WTC11 (cell line): ENCODE results near the gene CTNNA3. TPM values are rescaled to one million over a fixed set of nuclear protein-coding genes. Genes with fewer than 3 reads are reported as not detected.

Experiments used
- ATAC-seq: fragments of 200-7000 bp; cut with Tn5 transposase; 2 replicates; pipeline ENCODE4 v1.10.0; 2021; ENCODE audit warnings: mild to moderate bottlenecking, moderate library complexity
- CTCF ChIA-PET: fragments of 300-600 bp; sonication (Branson Sonifier 250); formaldehyde crosslinking; loops from one replicate; lab custom pipeline; 2021; ENCODE audit warnings: antibody characterized with exemption; lab: Charles Lee
- POLR2A ChIA-PET: fragments of 350-600 bp; sonication (Branson Sonifier 250); formaldehyde crosslinking; loops from one replicate; lab custom pipeline; 2021; ENCODE audit warnings: antibody characterized with exemption; lab: Charles Lee
- DNase-seq: peaks from one replicate; pipeline ENCODE4 v3.0.0; 2021; ENCODE audit warnings: low spot score
- H3K27ac Mint-ChIP-seq: 2 replicates; pipeline ENCODE4 v1.8.0; 2021; ENCODE audit warnings: mixed read lengths
- H3K27me3 Mint-ChIP-seq: 2 replicates; pipeline ENCODE4 v1.8.0; 2021; ENCODE audit warnings: low read depth, mild to moderate bottlenecking, moderate library complexity, mixed read lengths
- H3K36me3 Mint-ChIP-seq: 2 replicates; pipeline ENCODE4 v1.8.0; 2021; ENCODE audit warnings: mixed read lengths
- H3K4me1 Mint-ChIP-seq: 2 replicates; pipeline ENCODE4 v1.8.0; 2022; ENCODE audit warnings: mixed read lengths
- H3K4me3 Mint-ChIP-seq: 2 replicates; pipeline ENCODE4 v1.8.0; 2021; ENCODE audit warnings: mild to moderate bottlenecking, moderate library complexity, mixed read lengths
- H3K9me3 Mint-ChIP-seq: 2 replicates; pipeline ENCODE4 v1.8.0; 2021; ENCODE audit warnings: mixed read lengths
- ATF6 ChIP-seq: sonication (generic); formaldehyde crosslinking; IDR thresholded peaks from 2 replicates; pipeline ENCODE4 v1.8.1; 2023; ENCODE audit warnings: mild to moderate bottlenecking, missing genetic modification reagents
- CREM ChIP-seq: sonication (generic); formaldehyde crosslinking; IDR thresholded peaks from 2 replicates; pipeline ENCODE4 v1.8.1; 2022; ENCODE audit warnings: mild to moderate bottlenecking, missing genetic modification reagents, moderate library complexity
- ELF4 ChIP-seq: sonication (generic); formaldehyde crosslinking; IDR thresholded peaks from 2 replicates; pipeline ENCODE4 v1.8.1; 2022; ENCODE audit warnings: low read depth, mild to moderate bottlenecking, moderate library complexity, missing genetic modification reagents
- ERG ChIP-seq: fragments of 250-450 bp; sonication (Bioruptor Pico); IDR thresholded peaks from 2 replicates; pipeline ENCODE4 v1.8.0; 2021; ENCODE audit warnings: mild to moderate bottlenecking
- FOXP4 ChIP-seq: sonication (generic); formaldehyde crosslinking; IDR thresholded peaks from 2 replicates; pipeline ENCODE4 v1.8.0; 2022; ENCODE audit warnings: mild to moderate bottlenecking, missing genetic modification reagents
- GTF2I ChIP-seq: fragments of 250-450 bp; sonication (Bioruptor Pico); conservative IDR thresholded peaks from 2 replicates; pipeline ENCODE4 v1.4.0; 2021; ENCODE audit warnings: mild to moderate bottlenecking
- JAZF1 ChIP-seq: fragments of 250-450 bp; sonication (Bioruptor Pico); IDR thresholded peaks from 2 replicates; pipeline ENCODE4 v1.9.0; 2021; ENCODE audit warnings: moderate library complexity, mild to moderate bottlenecking, inconsistent platforms
- KAT7 ChIP-seq: sonication (generic); formaldehyde crosslinking; IDR thresholded peaks from 2 replicates; pipeline ENCODE4 v1.8.1; 2023; ENCODE audit warnings: missing genetic modification reagents, mild to moderate bottlenecking, borderline replicate concordance
- MXD4 ChIP-seq: fragments of 250-450 bp; sonication (Bioruptor Pico); IDR thresholded peaks from 2 replicates; pipeline ENCODE4 v1.8.0; 2021; ENCODE audit warnings: mild to moderate bottlenecking, moderate library complexity, borderline replicate concordance
- NR2C2 ChIP-seq: sonication (generic); formaldehyde crosslinking; IDR thresholded peaks from 2 replicates; pipeline ENCODE4 v1.8.0; 2022; ENCODE audit warnings: mild to moderate bottlenecking, missing genetic modification reagents
- NR3C1 ChIP-seq: sonication (generic); formaldehyde crosslinking; conservative IDR thresholded peaks from 2 replicates; pipeline ENCODE4 v1.8.1; 2023; ENCODE audit warnings: low read depth, mild to moderate bottlenecking, missing genetic modification reagents
- RORB ChIP-seq: fragments of 250-450 bp; sonication (Bioruptor Pico); IDR thresholded peaks from 2 replicates; pipeline ENCODE4 v1.9.0; 2021; ENCODE audit warnings: mild to moderate bottlenecking
- SMAD4 ChIP-seq: sonication (generic); formaldehyde crosslinking; IDR thresholded peaks from 2 replicates; pipeline ENCODE4 v1.8.0; 2022; ENCODE audit warnings: mild to moderate bottlenecking, missing genetic modification reagents
- TCF7 ChIP-seq: sonication (generic); formaldehyde crosslinking; IDR thresholded peaks from 2 replicates; pipeline ENCODE4 v1.8.0; 2022; ENCODE audit warnings: mild to moderate bottlenecking, low read depth, missing genetic modification reagents, moderate library complexity
- TP53 ChIP-seq: sonication (generic); formaldehyde crosslinking; IDR thresholded peaks from 2 replicates; pipeline ENCODE4 v1.8.1; 2023; ENCODE audit warnings: mild to moderate bottlenecking, missing genetic modification reagents
- ZNF138 ChIP-seq: sonication (generic); formaldehyde crosslinking; conservative IDR thresholded peaks from 2 replicates; pipeline ENCODE4 v1.8.1; 2022; ENCODE audit warnings: mild to moderate bottlenecking, moderate library complexity, missing genetic modification reagents
- ZNF232 ChIP-seq: sonication (generic); formaldehyde crosslinking; IDR thresholded peaks from 2 replicates; pipeline ENCODE4 v1.8.0; 2022; ENCODE audit warnings: mild to moderate bottlenecking, missing genetic modification reagents
- ZNF263 ChIP-seq: sonication (generic); formaldehyde crosslinking; IDR thresholded peaks from 2 replicates; pipeline ENCODE4 v1.8.1; 2022; ENCODE audit warnings: low read depth, mild to moderate bottlenecking, moderate library complexity, missing genetic modification reagents
- ZNF281 ChIP-seq: sonication (generic); formaldehyde crosslinking; IDR thresholded peaks from 2 replicates; pipeline ENCODE4 v1.8.0; 2023; ENCODE audit warnings: mild to moderate bottlenecking, missing genetic modification reagents
- ZNF416 ChIP-seq: fragments of 250-450 bp; sonication (Bioruptor Pico); IDR thresholded peaks from 2 replicates; pipeline ENCODE4 v1.9.0; 2021; ENCODE audit warnings: mild to moderate bottlenecking, inconsistent platforms
- ZNF512 ChIP-seq: sonication (generic); formaldehyde crosslinking; IDR thresholded peaks from 2 replicates; pipeline ENCODE4 v1.8.1; 2022; ENCODE audit warnings: missing genetic modification reagents, borderline replicate concordance
- ZNF532 ChIP-seq: fragments of 250-450 bp; sonication (Bioruptor Pico); IDR thresholded peaks from 2 replicates; pipeline ENCODE4 v1.9.0; 2021; ENCODE audit warnings: mild to moderate bottlenecking, borderline replicate concordance
- total RNA-seq: library from RNA; stranded (reverse); gene quantifications from 3 replicates; pipeline ENCODE4 v1.2.3, GENCODE V29; 2021

CTNNA3 gene
- total RNA-seq, 1 experiment from 2014 or later: 6.1 TPM

GRCh38 chr10:67241451-67241850, 454.5 kb downstream of the CTNNA3 start (continued):
- TF ChIP-seq ATF6 (CRISPR knock-in tag) (no peak), CREM (CRISPR knock-in tag) (no peak), TP53 (CRISPR knock-in tag) (no peak), ZNF263 (no peak), ZNF532 (CRISPR knock-in tag) (no peak), GTF2I (CRISPR knock-in tag) (no peak), NR2C2 (no peak), FOXP4 (no peak)

GRCh38 chr10:67239864-67240497, 456.0 kb downstream of the CTNNA3 start:
- CTCF ChIA-PET: no interaction called here
- no peaks in the 10 kb centered on the region for H3K36me3 Mint-ChIP-seq
- TF ChIP-seq MXD4 (CRISPR knock-in tag) (no peak), NR3C1 (CRISPR knock-in tag) (no peak), ZNF281 (CRISPR knock-in tag) (no peak), TCF7 (no peak), KAT7 (no peak), ELF4 (CRISPR knock-in tag) (no peak), ZNF138 (CRISPR knock-in tag) (no peak), RORB (no peak), ZNF416 (no peak), ZNF232 (CRISPR knock-in tag) (no peak), ERG (no peak), SMAD4 (CRISPR knock-in tag) (no peak), ZNF512 (no peak), JAZF1 (CRISPR knock-in tag) (no peak)

More at GRCh38 chr10:67239864-67240497, 456.0 kb downstream of the CTNNA3 start:
- no peak overlapping the region for H3K4me3 Mint-ChIP-seq
- H3K4me1 Mint-ChIP-seq: peaks cover 27% of the 10 kb centered on the region
- no peaks in the 10 kb centered on the region for H3K9me3 Mint-ChIP-seq
- POLR2A ChIA-PET: no interaction called here
- no peaks in the 10 kb centered on the region for H3K27me3 Mint-ChIP-seq
- DNase-seq: no peak
- H3K27ac Mint-ChIP-seq: no peak overlapping the region
- ATAC-seq: no peak
